Measurements from ENCODE around the gene DVL2. TPM values are rescaled to one million over a fixed set of nuclear protein-coding genes. Genes with fewer than 3 reads are reported as not detected.
"Not testable (repeated sequence)": the region's sequence is repeated elsewhere in the genome, so short reads cannot be mapped to it uniquely, and the experiment has no call there.

DVL2 gene
- total and polyA plus RNA-seq, 5 donors = 14.6 to 26.1 (median 20.8) TPM

DNA sequence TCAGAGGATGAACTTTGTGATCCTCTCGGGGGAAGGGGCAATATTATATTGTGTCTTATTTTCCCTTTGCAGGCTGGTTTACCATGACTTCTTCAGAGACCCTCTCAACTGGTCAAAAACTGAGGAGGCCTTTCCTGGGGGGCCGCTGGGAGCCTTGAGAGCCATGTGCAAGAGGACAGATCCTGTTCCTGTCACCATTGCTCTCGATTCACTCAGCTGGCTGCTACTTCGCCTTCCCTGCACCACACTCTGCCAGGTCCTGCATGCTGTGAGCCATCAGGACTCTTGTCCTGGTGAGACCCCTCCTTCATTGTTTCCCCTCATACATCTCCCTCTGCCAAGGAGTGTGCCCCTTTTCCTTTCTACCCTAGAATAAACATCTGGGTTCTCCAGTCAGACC, 20.2 kb upstream of the DVL2 start:
- Histone ChIP-seq H3K9me3 (ENCODE audit: control insufficient read depth, low read length) (no peaks in the 10 kb centered on the region), H3K4me3 (ENCODE audit: low read length) (no peak overlapping the region), H3K27me3 (ENCODE audit: control insufficient read depth, insufficient read depth) (no peaks in the 10 kb centered on the region), H3K4me1 (ENCODE audit: control insufficient read depth, insufficient read depth, low read length) (peaks cover 6% of the 10 kb centered on the region), H3K27ac (ENCODE audit: low read length) (no peak overlapping the region)
- 95% methylated on average over 4 of the region's 4 CpGs for WGBS
- DNase-seq = no peak
- no peak for ATAC-seq
- intact Hi-C loops (cut with DNase I) = no loop called here

DNA sequence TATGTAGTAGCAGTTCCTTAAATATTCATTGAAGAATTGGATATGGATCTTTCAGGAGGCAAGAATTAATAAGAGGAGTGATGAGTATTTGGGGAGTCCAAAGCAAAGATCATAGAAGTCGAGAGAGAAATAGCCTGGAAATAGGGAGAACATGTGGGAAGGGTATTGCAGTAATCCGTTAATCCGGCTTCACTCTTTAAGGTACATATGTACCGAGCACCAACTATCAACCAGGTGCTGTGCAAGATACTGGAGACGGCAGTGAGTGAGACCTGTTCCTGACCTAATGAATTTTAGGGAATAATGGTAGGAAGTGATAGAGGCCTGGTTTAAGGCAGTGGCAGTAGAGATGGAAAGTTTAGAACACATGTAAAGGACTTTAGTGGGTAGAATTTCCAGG, 18.8 kb upstream of the DVL2 start:
- intact Hi-C loops (cut with DNase I) = no loop called here
- DNase-seq = no peak
- 78% methylated on average over 5 of the region's 5 CpGs for WGBS

DNA sequence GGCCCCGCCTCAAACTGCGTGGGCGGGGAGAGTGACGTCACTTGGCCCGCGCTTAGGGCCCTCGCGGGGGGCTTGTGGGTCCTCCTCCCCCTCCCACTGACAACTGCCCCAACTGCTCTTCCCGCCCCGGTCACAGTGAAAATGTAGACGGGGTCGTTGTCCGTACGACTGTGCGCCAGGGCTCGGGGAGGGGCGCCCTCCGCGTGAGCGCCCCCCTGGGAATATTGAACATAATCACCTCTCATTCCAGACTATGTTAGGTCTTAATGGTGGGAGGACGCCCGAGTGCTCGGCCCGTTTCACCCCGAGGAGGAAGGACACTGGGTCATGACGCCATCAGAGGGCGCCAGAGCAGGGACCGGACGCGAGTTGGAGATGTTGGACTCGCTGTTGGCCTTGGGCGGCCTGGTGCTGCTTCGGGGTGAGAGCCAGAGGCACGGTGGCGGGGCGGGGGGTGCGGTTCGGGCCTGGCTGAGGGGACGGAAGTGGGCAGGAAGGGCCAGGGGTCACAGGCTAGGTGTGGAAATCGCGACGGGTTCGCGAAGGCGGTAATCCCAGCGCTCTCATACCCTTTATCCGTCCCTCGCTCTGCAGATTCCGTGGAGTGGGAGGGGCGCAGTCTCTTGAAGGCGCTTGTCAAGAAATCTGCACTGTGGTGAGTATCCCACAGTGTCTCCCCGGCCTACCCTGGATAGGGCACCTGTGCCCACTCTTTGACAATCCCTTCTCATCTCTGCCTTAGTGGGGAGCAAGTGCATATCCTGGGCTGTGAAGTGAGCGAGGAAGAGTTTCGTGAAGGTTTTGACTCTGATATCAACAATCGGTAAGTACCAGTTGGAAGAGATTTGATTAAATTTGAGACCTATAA, 18.1 kb upstream of the DVL2 start, which contains the start of gene ELP5:
Gene ELP5, plus strand, starts transcription at position 40 of the 868 bp plus-strand sequence. Its CDS starts 336 bp downstream, at position 376.
- Histone ChIP-seq H3K9me3 (ENCODE audit: control insufficient read depth, low read length) (no peaks in the 10 kb centered on the region), H3K27me3 (ENCODE audit: control insufficient read depth, insufficient read depth) (no peaks in the 10 kb centered on the region), H3K4me3 (ENCODE audit: low read length) (peak within 1 kb of the TSS; percentile 97), H3K4me1 (ENCODE audit: control insufficient read depth, insufficient read depth, low read length) (peaks cover 13% of the 10 kb centered on the region), H3K27ac (ENCODE audit: low read length) (peak within 1 kb of the TSS; percentile 99)
- under 1% methylated on average over 55 of the region's 55 CpGs for WGBS
- DNase-seq (peak; percentile 96 to 98 (median 98)), ATAC-seq (peak; percentile 82 to 84)
- intact Hi-C loops (cut with DNase I) = no loop called here

More for the DNA sequence above, 18.8 kb upstream of the DVL2 start:
- ATAC-seq = no peak
- Histone ChIP-seq H3K9me3 (ENCODE audit: control insufficient read depth, low read length) (no peaks in the 10 kb centered on the region), H3K27me3 (ENCODE audit: control insufficient read depth, insufficient read depth) (no peaks in the 10 kb centered on the region), H3K4me3 (ENCODE audit: low read length) (peak overlapping the region; percentile 65), H3K4me1 (ENCODE audit: control insufficient read depth, insufficient read depth, low read length) (peaks cover 13% of the 10 kb centered on the region), H3K27ac (ENCODE audit: low read length) (no peak overlapping the region)

DNA sequence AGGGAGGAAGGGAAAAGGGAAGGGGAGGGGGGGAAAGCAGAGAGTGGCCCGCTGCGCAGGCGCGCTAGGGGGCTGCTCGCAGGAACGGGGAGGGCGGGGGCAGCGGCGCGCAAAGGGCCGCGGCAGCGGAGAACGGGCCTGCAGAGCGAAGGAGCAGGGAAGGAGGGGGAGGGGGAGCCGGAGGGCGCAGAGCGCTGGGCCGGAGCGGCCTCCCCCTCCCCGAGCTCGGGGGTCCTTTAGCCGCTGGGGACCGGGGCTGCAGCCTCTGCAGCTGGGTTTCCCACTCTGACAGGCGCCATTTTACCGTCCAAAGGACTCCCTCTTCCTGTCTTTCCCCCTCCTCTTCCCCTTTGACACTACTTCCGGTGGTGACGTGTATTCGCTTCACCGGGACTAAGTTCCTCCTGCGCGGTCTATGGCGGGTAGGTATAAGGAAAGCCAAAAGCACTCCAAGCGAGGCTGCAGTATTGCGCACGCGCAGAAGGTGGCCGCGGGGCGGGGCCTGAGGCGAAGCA, 17.4 kb upstream of the DVL2 start, which contains the start of gene CTDNEP1:
Gene CTDNEP1, minus strand, starts transcription at position 74 of the 515 bp plus-strand sequence. CDS start 438 bp downstream, outside the sequence.
- intact Hi-C loops (cut with DNase I) = no loop called here
- H3K4me1 ChIP-seq (ENCODE audit: control insufficient read depth, insufficient read depth, low read length) = peaks cover 13% of the 10 kb centered on the region

DNA sequence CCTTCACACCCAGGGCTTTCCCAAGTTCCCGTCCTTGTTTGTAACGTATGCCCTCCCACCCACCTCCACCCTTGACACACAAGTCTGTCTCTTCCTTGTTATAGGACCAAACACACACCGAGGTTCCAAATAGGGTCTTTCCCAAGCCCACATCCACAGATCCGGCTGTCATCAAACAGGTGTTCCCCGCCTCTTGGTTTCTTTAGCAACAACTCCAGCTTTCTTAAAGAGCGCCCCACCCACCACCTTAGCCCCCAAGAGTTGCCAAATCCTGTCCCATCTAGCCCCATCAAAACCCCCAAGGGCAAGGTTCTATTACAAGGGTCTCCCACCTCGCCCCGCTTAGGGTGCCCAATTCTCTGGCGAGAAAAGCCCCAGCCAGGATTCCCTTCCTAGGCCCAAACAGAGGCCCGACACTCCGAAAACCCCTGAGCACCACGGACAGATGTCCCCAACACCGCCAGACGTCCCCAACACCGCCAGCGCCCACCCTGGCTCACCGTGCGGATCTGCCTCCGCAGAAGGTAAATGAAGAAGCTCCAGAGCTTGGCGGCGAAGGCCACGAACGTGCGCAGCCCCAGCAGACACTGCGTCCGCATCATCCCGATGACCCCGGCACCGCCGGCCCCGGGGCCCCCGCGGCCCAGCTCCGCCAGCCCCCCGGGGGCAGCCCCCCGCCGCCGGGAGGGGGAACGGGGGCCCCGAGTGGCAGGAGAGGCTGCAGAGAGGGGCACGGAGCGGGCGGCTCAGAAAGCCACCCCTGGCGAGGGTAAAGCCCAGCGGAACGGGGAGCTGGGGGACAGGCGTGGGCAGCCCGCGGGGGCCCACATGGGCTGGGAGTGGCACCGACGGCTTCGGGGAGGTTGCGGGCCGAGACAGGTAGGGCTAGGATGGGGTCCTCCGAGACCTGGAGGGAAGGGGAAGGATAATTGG, 16.6 kb upstream of the DVL2 start:
- DNase-seq = peak in 1 of 3 donors; percentile 74
- H3K27ac ChIP-seq (ENCODE audit: low read length) = peak overlapping the region; percentile 91
- intact Hi-C loops (cut with DNase I) = no loop called here
- no peaks in the 10 kb centered on the region for H3K9me3 ChIP-seq (ENCODE audit: control insufficient read depth, low read length)
- no peak for ATAC-seq
- no peaks in the 10 kb centered on the region for H3K27me3 ChIP-seq (ENCODE audit: control insufficient read depth, insufficient read depth)
- peak overlapping the region; percentile 97 for H3K4me3 ChIP-seq (ENCODE audit: low read length)
- under 1% methylated on average over 55 of the region's 55 CpGs for WGBS
- peaks cover 13% of the 10 kb centered on the region for H3K4me1 ChIP-seq (ENCODE audit: control insufficient read depth, insufficient read depth, low read length)

More for the DNA sequence above, 17.4 kb upstream of the DVL2 start, which contains the start of gene CTDNEP1:
- no peaks in the 10 kb centered on the region for H3K27me3 ChIP-seq (ENCODE audit: control insufficient read depth, insufficient read depth)
- DNase-seq (peak; percentile 97 to 99 (median 99)), ATAC-seq (peak; percentile 96 to 97)
- WGBS = 1% methylated on average over 40 of the region's 41 CpGs
- H3K27ac ChIP-seq (ENCODE audit: low read length) = peak within 1 kb of the TSS; percentile 99
- no peaks in the 10 kb centered on the region for H3K9me3 ChIP-seq (ENCODE audit: control insufficient read depth, low read length)
- peak within 1 kb of the TSS; percentile 97 for H3K4me3 ChIP-seq (ENCODE audit: low read length)

DNA sequence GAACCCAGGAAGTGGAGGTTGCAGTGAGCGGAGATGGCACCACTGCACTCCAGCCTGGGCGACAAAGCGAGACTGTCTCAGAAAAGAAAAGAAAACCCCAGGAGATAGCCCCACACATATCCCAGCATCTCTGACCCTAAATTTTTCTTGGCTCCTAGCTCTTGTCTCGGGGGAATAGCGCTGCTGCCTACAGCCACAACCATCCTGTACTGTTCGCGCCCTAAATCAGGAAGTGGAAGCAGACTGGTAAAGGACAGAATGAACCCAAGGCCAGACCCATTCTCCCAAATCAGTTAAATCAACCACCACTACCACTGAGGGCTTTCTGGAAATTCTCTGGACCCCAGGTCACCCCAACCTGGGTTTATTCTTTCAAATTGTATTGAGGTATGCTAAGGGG, 15.5 kb upstream of the DVL2 start:
- Histone ChIP-seq H3K4me3 (ENCODE audit: low read length) (peak overlapping the region; percentile 97), H3K27ac (ENCODE audit: low read length) (peak overlapping the region; percentile 91), H3K4me1 (ENCODE audit: control insufficient read depth, insufficient read depth, low read length) (peaks cover 13% of the 10 kb centered on the region), H3K9me3 (ENCODE audit: control insufficient read depth, low read length) (no peaks in the 10 kb centered on the region), H3K27me3 (ENCODE audit: control insufficient read depth, insufficient read depth) (no peaks in the 10 kb centered on the region)
- no peak for ATAC-seq
- DNase-seq = no peak
- intact Hi-C loops (cut with DNase I) = no loop called here
- WGBS = 84% methylated on average over 7 of the region's 7 CpGs

DNA sequence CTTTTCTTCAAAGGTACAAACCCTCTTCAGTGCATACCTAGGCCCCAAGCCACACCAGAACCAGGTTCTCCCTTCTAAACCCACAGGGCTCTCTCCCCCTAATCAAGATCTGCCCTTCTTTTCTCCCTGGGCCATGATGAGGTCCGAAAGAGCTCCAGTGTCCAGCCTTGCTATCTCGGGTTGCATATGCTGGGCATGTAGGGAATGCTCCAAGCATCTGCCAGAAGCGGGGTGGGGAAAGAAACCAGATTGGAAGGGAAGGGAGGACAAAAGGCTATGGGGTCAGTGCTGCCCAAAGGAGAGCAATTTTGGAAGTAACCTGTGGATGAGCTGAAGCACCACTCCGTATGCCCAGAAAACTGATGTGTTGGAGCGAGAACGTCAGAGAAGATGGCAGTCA, 14.9 kb upstream of the DVL2 start:
- no peak for DNase-seq
- H3K27ac ChIP-seq (ENCODE audit: low read length) = peak overlapping the region; percentile 55
- peaks cover 13% of the 10 kb centered on the region for H3K4me1 ChIP-seq (ENCODE audit: control insufficient read depth, insufficient read depth, low read length)
- H3K9me3 ChIP-seq (ENCODE audit: control insufficient read depth, low read length) = no peaks in the 10 kb centered on the region
- 67% methylated on average over 6 of the region's 6 CpGs for WGBS
- intact Hi-C loops (cut with DNase I) = no loop called here
- ATAC-seq = no peak
- H3K4me3 ChIP-seq (ENCODE audit: low read length) = no peak overlapping the region
- H3K27me3 ChIP-seq (ENCODE audit: control insufficient read depth, insufficient read depth) = no peaks in the 10 kb centered on the region

DNA sequence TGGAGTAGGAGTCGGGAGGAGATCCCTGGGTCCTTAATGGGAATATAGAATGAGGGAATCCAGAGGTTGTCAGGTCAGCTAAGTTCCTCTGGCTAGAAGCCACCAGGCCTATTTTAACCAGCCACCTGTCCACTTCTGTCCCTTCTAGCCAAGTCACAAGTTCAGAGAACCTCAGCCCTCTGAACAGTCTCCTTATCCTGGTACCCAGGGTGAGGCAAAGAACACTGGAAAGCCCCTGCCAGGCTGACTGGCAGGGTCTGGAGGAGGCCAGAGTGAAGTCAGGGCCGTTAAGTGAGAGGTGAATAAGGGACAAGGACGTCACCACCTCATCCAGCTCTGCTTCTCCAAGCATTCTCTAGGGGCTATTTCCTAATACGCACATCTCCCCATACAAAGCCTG, 14.5 kb upstream of the DVL2 start:
- Histone ChIP-seq H3K27ac (ENCODE audit: low read length) (peak overlapping the region; percentile 53), H3K27me3 (ENCODE audit: control insufficient read depth, insufficient read depth) (no peaks in the 10 kb centered on the region), H3K9me3 (ENCODE audit: control insufficient read depth, low read length) (no peaks in the 10 kb centered on the region), H3K4me1 (ENCODE audit: control insufficient read depth, insufficient read depth, low read length) (peaks cover 13% of the 10 kb centered on the region), H3K4me3 (ENCODE audit: low read length) (no peak overlapping the region)
- 73% methylated on average over 4 of the region's 4 CpGs for WGBS
- peak in 1 of 3 donors; percentile 1 for DNase-seq
- intact Hi-C loops (cut with DNase I) = no loop called here
- no peak for ATAC-seq

DNA sequence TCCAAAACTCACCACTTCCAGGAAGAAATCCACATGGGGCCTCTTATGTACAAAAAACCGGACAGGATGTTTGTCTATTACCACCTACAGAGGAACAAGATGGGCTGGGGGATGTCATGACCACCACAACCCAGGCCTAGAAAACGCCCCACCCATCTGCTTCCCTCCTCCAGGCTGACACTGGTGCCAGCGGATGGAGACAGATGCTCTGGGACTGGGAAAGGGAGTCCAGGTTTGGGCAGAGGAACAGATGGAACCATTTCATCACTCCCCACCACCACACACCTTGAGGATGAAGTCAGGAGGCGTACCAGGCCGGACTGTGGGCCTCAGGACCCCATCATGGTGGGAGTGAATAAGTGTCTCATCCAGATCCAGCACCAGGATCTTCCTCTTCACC, 12.5 kb upstream of the DVL2 start:
- Histone ChIP-seq H3K27ac (ENCODE audit: low read length) (no peak overlapping the region), H3K9me3 (ENCODE audit: control insufficient read depth, low read length) (no peaks in the 10 kb centered on the region), H3K4me3 (ENCODE audit: low read length) (no peak overlapping the region), H3K4me1 (ENCODE audit: control insufficient read depth, insufficient read depth, low read length) (peaks cover 14% of the 10 kb centered on the region), H3K27me3 (ENCODE audit: control insufficient read depth, insufficient read depth) (no peaks in the 10 kb centered on the region)
- WGBS = 91% methylated on average over 5 of the region's 5 CpGs
- intact Hi-C loops (cut with DNase I) = no loop called here
- ATAC-seq = no peak
- DNase-seq = no peak

DNA sequence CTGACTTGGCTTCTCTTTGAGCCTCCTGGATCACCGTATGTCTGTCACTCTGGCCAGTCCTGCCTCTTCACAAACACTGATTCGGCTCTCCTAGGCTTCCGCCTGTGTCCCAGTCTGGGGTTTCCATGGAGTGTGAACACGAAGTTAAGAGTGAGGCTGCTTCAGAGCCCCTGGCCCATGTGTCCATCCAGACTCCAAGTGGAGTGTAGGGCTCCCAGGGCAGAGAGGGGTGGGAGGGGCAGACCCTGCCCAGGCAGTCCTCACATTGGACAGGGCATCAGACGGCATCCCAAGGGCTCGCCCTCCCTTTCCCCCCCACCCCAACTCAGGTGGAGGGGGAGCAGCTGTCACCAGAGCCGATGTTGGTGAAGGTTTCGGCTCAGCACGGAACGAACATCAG, 9.5 kb upstream of the DVL2 start:
- H3K4me3 ChIP-seq (ENCODE audit: low read length); intact Hi-C loops (cut with DNase I); H3K27ac ChIP-seq (ENCODE audit: low read length); ATAC-seq; H3K27me3 ChIP-seq (ENCODE audit: control insufficient read depth, insufficient read depth); H3K9me3 ChIP-seq (ENCODE audit: control insufficient read depth, low read length); H3K4me1 ChIP-seq (ENCODE audit: control insufficient read depth, insufficient read depth, low read length): not testable (repeated sequence)
- 78% methylated on average over 10 of the region's 10 CpGs for WGBS
- peak in 1 of 3 donors; percentile 47 for DNase-seq
